ENCODE measurements around the gene TMEM8B. TPM values are rescaled to one million over a fixed set of nuclear protein-coding genes. Genes with fewer than 3 reads are reported as not detected.

The TMEM8B gene
- total and polyA plus RNA-seq, 9 of the 15 experiments (the other 6 are each of a cell fraction or from before 2014, with no cell fraction given): 0.01 to 2.2 (median 1.1) TPM

GRCh38 chr9:35914301-35914807 lies 85.3 kb downstream of the TMEM8B start:
- peak overlapping the region; percentile 84 for H2AFZ ChIP-seq (ENCODE audit: low read depth, low read length)
- no TSS peak for BruUV-seq (replicated peaks)
- no peaks in the 10 kb centered on the region for H4K20me1 ChIP-seq (replicated peaks; ENCODE audit: control insufficient read depth, insufficient read depth, low read length)
- no peaks in the 10 kb centered on the region for H3K36me3 ChIP-seq (ENCODE audit: control insufficient read depth, insufficient read depth, low read length)
- WGBS (ENCODE audit: insufficient coverage, low coverage, missing lambda C conversion rate): 0% methylated on average over 8 of the region's 9 CpGs
- no peaks in the 10 kb centered on the region for H3K9me1 ChIP-seq (ENCODE audit: control insufficient read depth, insufficient read depth, low read length)
- peaks cover 49 to 53% of the 10 kb centered on the region in 2 experiments for H3K4me1 ChIP-seq (replicated peaks in 1 of 2; ENCODE audit: control insufficient read depth in 2 of 2, insufficient read depth in 2 of 2, low read length in 2 of 2)
- H3K79me2 ChIP-seq (ENCODE audit: control insufficient read depth, insufficient read depth, low read length): no peaks in the 10 kb centered on the region
- in situ Hi-C loops (cut with MboI) (no loop called here), intact Hi-C loops (cut with micrococcal nuclease) (no loop called here)
- ATAC-seq (peak; percentile 93), FAIRE-seq (no peak), DNase-seq (ENCODE audit: extremely low read depth in 1 of 4, low spot score in 3 of 4) (peak; percentile 74 to 92 (median 81))
- no peaks in the 10 kb centered on the region for H3K27me3 ChIP-seq (ENCODE audit: control insufficient read depth in 2 of 2, insufficient read depth in 2 of 2, low read length in 2 of 2)
- H3K27ac ChIP-seq (ENCODE audit: extremely low read depth, low read depth, low read length): peak overlapping the region; percentile 95
- POLR2A ChIA-PET: interaction anchor here (3.3 kb wide), 1 partner anchor 10 kb away, joined by 20 read pairs; no protein-coding TSS in a partner anchor
- peak overlapping the region; percentile 77 for H3K4me2 ChIP-seq (ENCODE audit: insufficient read depth, low read length)
- peak overlapping the region; percentile 32 to 71 for H3K9ac ChIP-seq (ENCODE audit: insufficient read depth in 1 of 2, low read depth in 2 of 2, low read length in 2 of 2)
- H3K9me3 ChIP-seq (replicated peaks; ENCODE audit: control insufficient read depth, insufficient read depth, low read depth, low read length): no peaks in the 10 kb centered on the region
- H3K4me3 ChIP-seq: no peak overlapping the region
- CTCF ChIA-PET (ENCODE audit: low intra/inter-chr PET ratio): no interaction called here
- TF ChIP-seq RB1 (IDR thresholded peaks at IDR 0.05; ENCODE audit: low read depth): peak; percentile 38; the same call in 1 of the 2 replicates
- peak; percentile 41 for TF ChIP-seq NFE2 (IDR thresholded peaks at IDR 0.05; ENCODE audit: low read depth)
- peak; percentile 69 for TF ChIP-seq EP300 (IDR thresholded peaks at IDR 0.05; ENCODE audit: low read length)
- 0 out of 2 replicates have a peak, but pooled peaks have one; percentile 25 for TF ChIP-seq HMBOX1 (IDR thresholded peaks at IDR 0.05)
- no peak for TF ChIP-seq ETV5 (CRISPR knock-in tag; IDR thresholded peaks at IDR 0.05; ENCODE audit: low read depth)
- TF ChIP-seq TEAD2 (tag; IDR thresholded peaks at IDR 0.05): peak; percentile 44; the same call in 1 of the 2 replicates
- TF ChIP-seq ZNF212 (CRISPR knock-in tag; IDR thresholded peaks at IDR 0.05): no peak
- 0 out of 2 replicates have a peak, but pooled peaks have one; percentile 8 for TF ChIP-seq CREB1 (IDR thresholded peaks at IDR 0.05)
- TF ChIP-seq CREB1 (CRISPR knock-in tag; IDR thresholded peaks at IDR 0.05): peak; percentile 40; the same call in 1 of the 2 replicates
- TF ChIP-seq MAZ (CRISPR knock-in tag; conservative IDR thresholded peaks at IDR 0.05 in 1 of 2, IDR thresholded peaks at IDR 0.05 in 1 of 2): peak; percentile 31 to 47; a peak in 2 of 4 replicates
- TF ChIP-seq TAL1 (IDR thresholded peaks at IDR 0.05): 0 out of 2 replicates have a peak, but pooled peaks have one; percentile 24
- no peak for TF ChIP-seq NR2C2 (CRISPR knock-in tag; IDR thresholded peaks at IDR 0.05)
- peak; percentile 54 for TF ChIP-seq NR2C2 (tag; IDR thresholded peaks at IDR 0.05)
- TF ChIP-seq, protein P1, sequence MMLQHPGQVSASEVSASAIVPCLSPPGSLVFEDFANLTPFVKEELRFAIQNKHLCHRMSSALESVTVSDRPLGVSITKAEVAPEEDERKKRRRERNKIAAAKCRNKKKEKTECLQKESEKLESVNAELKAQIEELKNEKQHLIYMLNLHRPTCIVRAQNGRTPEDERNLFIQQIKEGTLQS (IDR thresholded peaks at IDR 0.05): no peak
- TF ChIP-seq, protein P1 (CRISPR knock-in tag; conservative IDR thresholded peaks at IDR 0.05): no peak
- peak; percentile 66; the same call in 1 of the 2 replicates for TF ChIP-seq GATAD2A (IDR thresholded peaks at IDR 0.05)
- peak; percentile 48; the same call in 1 of the 2 replicates for TF ChIP-seq HDGF (IDR thresholded peaks at IDR 0.05)
- TF ChIP-seq MTA2 (IDR thresholded peaks at IDR 0.05; ENCODE audit: low read depth): 0 out of 2 replicates have a peak, but pooled peaks have one; percentile 32
- TF ChIP-seq TAF1 (IDR thresholded peaks at IDR 0.05; ENCODE audit: control insufficient read depth, extremely low read depth, insufficient read depth, low read length, severe bottlenecking): peak; percentile 47
- peak in 1 of 2 experiments; percentile 49; a peak in 1 of 4 replicates for TF ChIP-seq ZNF639 (CRISPR knock-in tag; conservative IDR thresholded peaks at IDR 0.05 in 1 of 2, IDR thresholded peaks at IDR 0.05 in 1 of 2)
- no peak for TF ChIP-seq CAMTA2 (CRISPR knock-in tag; conservative IDR thresholded peaks at IDR 0.05)
